UCSD-AML1 (cell line): Measurements from ENCODE around the gene LINS1.

Experiments used
- DNase-seq: peaks from one replicate; lab custom pipeline; 2025; ENCODE audit not compliant: unreplicated experiment; lab: John Stamatoyannopoulos, UW

LINS1 gene

DNA sequence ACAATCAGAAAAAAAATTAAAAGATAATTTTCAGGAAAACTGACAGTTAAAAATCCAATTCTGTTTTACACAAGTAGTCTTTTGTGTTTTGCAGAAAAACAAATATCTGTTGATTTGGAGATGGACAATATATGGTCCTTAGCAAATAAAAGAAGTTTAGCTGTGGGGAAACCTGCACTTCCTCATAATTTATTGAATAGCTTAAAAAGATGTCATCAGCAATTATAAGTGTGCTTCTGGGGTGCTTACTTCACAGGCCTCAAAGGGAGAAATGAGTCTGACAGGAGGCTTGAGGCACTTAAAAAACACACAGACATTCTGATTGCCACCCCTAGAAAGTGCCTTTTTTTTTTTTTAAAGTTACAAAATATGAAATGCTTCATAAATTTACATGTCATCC lies 41.7 kb downstream of the LINS1 start:
- no peak for DNase-seq

DNA sequence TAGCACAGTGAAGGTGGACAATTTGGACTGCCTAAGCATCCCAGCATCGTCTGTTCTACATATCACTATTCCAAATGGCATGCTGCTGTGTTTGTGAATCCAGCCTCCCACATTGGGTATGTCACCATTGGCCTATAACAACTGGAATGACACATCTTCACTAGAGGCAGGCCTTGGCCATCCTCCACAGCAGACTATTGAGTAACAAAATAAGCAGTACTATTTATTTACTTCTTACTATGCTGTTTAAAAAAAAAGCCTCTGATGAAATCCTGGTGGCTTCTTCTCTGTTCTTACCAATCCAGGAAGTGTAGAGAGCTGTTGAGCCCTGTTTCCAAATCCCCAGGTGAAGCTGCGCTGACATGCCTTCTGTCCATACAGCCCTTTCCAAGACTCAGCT lies 42.7 kb downstream of the LINS1 start:
- no peak for DNase-seq

DNA sequence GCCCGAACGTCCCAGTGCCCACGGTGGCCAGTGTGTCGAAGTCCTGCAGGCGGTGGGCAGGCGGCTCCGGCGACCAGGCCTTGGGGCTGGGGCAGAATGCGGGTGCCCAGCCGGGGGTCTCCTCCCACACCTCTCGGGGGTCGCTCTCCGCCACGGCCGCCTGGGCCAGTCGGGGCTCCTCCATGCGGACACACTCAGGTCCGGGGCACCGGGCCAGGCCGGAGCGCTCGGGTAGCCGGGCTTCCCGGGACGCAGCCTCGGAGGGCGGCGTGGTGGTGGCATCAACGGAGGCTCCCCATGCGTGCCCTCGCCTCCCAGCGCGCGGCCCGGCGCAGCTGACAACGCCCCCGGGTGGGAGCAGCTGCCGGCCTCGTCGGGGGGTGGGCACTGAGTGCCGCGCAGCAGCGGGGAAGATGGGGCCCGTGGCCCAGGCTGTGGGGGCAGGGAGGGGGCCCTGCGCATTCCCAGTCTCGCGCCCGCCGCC lies 43.2 kb downstream of the LINS1 start:
- DNase-seq: no peak

DNA sequence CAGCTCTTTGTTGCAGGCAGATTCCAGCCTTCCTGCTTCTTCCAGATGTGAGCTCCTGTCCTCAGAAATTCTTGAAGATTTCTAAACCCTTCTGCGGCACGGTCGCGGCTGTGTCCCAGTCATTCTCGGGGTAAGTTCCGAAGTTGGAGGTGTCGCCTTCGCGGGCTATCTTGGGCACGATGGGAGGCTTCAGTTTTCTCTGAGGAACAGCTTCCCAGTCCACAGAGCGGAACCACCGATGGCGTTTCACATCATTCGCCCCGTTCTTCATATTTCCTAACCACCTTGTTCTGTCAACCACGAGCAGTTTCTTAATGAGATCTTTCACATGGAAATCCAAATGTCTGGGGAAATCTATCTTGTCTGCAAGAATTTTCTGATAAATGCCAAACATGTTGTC lies 48.5 kb downstream of the LINS1 start:
- DNase-seq: no peak

DNA sequence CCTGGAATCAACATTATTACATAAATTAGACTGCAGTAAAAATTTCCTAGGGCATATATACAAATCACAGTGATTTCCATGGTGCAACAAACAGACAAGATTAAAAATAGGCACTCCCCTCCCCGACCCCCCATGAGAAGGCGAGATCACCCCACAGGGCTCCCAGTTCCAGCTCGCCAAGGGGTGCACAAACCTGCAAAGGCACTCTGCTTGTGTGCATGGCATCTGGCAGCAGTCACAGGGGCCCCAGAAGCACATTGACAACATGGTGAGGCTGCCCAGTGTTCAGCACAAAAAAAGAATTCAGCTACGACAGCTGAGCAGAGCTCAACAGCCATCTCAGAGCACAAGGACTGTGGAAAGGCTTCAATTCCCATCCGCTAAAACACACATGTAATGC lies 54.0 kb downstream of the LINS1 start:
- DNase-seq: no peak

DNA sequence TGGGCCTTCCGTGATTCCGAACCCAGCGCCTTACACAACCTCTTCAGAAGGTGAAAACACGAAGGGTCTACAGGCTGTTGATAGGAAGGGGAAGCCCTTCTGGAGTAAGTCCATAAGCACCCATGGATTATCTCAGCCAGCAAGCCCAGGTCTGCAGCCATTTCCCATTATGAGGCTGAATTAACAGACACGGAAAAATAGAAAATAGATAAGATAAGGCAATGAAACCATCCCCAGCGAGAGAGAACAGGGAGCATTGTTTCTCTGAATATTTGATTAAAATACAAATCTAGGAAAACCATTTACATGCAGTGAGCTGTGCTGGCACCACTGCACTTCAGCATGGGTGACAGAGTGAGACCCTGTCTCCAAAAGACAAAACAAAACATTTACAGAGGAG lies 57.0 kb downstream of the LINS1 start:
- no peak for DNase-seq

DNA sequence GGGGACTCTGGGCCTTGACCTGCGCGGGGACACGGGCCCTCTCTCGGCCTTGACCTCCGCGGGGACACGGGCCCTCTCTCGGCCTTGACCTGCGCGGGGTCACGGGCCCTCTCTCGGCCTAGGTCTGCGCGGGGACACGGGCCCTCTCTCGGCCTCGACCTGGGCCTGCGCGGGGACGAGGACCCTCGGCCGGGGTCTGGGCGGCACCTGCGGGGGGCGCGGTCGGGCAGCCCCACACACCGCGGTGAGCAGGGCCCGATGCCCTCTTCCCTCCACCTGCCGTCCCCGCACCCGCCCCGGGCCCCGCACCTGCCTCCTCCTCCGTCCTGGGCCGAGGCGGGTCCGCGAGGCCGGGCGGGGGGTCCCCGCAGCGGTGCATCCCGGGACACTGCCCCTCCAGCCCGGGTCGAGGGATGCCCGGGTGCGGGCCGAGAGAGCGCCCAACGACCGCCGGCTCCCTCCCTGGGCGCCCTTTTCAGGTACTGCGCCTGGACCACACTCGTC lies 57.6 kb downstream of the LINS1 start:
- DNase-seq: no peak

DNA sequence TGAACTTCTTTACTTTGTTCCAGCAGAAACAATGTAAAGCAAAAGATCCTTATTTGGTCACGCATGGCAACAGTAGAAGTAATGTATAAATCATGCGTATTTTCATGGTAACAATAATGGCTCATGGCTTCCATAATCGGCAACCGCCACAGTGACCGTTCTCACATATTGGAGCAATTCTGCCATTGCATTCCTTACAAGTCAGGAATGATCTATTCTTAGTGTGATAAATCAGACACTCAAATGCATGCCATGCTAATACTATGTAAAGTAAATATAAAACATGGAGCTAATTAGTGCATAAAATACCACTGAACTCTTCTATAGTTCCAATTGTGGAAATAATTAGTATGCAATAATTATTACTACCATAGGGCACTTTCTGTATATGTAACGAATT lies 59.7 kb downstream of the LINS1 start:
- DNase-seq: no peak

DNA sequence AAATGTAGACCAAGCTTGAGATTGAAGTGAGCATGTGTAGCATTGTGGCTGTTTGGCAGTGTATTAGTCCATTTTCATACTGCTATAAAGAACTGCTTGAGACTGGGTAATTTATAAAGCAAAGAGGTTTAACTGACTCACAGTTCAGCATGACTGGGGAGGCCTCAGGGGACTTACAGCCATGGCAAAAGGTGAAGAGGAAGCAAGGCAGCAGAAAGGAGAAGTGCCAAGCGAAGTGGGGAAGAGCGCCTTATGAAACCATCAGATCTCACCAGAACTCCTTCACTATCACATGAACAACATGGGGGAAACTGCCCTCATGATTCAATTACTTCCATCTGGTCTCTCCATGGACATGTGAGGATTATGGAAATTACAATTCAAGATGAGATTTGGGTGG lies 64.7 kb downstream of the LINS1 start:
- peak; percentile 18 for DNase-seq

DNA sequence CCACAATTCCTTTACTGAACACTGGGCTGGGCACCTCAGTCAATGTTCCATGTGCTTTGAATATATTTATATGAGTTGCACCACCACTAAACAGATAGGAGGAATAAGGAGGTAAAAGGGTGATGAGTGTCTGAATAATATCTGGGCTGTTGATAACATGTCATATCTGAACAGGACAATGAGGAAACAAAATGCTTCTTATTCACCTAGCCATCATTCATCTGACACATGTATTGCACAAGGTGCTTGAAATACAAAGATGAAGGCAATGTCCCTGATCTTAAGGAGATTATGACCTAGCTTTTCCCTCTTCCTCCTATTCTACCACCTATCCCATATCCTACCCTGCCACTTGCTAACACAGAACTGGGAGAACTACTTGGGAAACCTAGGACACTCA lies 65.3 kb downstream of the LINS1 start:
- no peak for DNase-seq

DNA sequence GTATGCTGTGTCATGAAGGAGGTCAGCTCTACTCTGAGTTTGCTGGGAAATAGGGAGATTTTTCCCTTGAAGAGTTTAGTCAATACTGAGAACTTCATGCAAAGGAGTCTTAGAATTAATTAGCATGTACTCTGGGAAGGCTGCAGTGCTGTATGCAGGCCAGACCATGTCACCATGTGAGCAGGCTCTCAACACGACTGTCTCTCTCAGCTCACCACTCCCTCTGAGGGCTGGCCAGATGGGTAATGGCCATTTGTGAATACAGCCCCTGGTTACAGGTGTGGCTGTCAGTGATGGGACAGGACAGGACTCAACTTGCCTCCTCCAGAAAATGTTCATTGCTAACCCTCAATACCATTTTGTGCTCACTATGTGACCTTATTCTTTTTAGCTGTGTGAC lies 68.1 kb downstream of the LINS1 start:
- no peak for DNase-seq

DNA sequence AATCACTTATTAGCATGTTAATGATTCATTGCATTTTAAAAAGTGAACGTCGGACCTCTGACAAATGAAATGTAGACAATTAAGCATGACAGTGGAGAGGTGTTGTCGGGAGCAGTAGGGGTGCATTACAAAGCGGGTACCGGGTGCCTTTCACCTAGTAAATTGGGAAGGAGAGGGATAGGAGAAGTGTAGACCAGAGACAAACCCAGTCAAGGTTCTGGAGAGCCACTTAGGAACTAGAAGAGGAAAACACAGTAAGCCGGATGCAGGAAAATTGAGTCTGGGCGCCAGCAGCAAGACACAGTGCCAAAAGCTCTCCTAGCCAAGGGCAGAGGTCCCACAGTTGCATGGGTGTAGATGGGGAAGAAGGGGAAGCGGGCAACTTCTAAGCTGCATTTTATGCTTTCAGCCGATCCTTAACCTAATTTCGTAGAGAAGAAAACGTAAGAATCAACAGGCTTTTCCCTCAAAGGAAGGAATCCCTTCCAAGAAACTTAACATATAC lies 70.1 kb downstream of the LINS1 start:
- DNase-seq: no peak

DNA sequence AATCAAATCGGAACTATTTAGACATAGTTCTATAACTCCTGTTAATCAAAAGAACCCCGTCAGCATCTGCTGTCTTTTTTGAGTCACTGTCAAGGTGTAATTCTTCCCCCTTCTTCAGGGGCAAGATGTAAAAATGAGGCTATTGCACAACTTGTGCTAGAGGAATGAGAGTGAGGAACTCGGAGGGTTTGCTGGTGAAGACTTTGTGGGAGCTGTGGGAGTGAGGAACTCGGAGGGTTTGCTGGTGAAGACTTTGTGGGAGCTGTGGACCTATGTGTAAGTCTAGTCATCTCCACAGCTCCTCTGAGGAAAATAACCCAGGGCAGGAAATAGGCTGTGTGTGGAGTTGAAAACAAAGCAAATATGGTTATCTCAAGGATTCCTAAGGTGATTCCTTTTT lies 70.8 kb downstream of the LINS1 start:
- DNase-seq: no peak

DNA sequence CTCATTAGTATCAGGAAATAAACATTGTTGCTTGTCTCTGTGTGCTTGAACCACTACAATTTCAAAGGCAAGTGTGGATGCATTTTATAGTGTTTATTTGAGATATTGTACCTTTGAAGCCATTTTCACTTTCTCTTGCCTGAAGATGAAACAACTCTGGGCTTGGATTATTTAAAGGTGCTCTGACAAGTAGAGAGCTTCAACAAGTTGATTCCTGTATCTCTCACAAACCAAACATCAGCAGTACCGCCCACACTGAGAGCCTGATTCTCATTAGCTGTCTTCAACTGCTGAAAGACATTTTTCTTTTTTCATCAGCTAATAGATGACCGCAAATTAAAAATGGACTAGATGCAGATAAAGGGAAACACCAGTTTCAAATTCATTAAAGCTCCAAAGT lies 72.4 kb downstream of the LINS1 start:
- DNase-seq: no peak

DNA sequence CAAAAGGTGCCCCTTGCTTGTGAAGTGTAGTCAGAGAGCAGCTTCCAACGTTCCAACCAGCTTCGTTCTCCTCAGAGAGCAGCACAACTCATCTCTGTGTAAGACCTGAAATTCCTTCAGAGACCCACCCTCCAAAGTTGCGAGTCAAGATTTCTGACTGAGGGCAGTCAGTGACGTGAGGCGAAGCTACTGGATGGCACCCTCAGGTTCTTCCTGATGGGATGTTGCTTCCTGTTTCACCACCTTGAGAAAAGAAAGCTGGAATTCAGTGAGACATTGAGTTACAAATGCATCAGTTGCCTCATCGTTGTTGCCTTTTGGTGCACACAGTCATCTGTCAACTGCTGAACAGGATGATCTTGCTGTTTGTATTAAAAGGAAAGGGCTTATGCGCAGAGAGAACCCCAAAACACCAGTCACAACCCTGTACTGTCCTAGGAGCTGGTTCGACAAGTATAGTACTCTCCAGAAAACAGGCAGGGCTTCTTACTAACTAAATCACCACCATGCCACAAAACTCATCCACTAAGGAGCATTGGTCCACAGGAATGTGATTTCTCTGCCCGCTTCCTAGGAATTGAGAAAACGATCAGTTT lies 73.1 kb downstream of the LINS1 start, which contains the start of gene CERS3:
TSS of gene CERS3 (minus strand) at position 118 of the 596 bp plus-strand sequence. CDS start 27,101 bp downstream, outside the sequence.
- DNase-seq: no peak

DNA sequence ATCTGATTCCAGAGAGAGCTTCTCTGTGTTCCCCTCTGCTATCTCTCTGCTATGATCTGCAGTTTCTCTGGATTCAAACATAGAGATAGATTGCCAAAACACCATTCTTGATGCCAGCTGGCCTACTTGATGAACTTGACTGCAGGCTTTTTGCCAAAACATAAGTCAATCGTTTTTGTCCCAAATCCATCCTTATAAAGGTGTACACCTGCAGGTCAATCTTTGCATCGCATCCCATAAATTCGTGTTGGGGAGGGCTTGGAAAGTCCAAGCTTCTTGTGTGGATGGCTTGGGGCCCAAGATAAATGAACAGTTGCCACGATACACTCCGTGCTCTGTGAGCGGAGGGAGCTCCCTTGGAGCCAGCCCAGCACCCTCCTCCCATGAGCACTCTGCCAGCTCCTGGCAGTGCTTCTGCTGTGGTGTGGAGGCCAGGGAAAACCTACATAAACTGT lies 75.9 kb downstream of the LINS1 start:
- no peak for DNase-seq

DNA sequence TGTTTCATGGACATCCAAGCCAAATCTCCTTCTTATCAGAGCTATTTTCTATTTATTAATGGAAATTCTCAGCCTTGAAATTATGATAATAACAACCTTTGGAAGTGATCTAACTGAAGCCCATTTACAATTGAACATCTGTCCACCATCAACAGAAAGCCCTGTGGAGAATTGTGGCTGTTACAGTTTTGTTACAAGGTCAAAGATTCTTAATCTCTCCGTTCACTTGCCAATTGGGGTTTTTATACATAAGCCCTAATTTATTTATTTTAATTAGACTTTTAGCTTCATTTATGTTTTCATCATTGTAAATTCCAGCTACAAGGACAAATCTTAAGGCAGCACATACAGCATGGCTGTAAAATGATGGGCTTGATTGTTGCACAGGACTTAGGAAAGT lies 76.5 kb downstream of the LINS1 start:
- no peak for DNase-seq

DNA sequence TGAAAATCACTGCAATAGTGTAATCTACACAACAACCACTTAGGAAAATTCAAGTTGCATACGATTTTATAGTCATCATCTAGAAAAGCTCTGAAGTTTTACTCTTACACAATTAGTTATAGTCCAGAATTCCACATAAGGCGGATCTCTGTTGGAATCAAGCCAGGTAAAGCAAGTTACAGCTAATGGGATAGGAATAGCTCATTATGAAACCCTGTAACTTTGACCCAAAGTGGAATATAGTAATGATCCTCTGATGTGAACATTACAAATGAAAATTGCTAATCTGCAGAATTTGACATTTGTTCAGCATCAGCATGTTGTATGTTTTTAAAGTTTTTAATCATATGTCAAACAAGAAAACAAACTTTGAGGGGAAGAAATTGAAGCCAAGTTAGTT lies 77.7 kb downstream of the LINS1 start:
- no peak for DNase-seq

DNA sequence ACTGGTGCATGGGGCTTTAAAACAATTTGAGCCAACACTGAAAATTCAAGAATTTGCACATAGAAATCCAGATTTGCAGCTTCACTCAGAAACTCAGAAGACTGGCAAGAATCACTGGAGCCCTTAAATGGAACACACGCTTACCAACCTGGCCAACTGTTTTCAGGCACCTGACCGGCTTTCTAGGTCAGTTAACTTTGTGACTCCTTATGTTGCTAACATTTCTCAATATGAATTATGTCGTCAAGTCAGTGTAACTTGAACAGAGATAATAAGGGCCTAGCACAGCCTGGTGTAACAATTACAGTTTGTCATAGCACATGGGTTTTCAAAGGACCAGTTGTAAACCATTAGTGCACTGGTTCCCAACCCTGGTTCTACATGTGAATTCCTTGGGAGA lies 80.1 kb downstream of the LINS1 start:
- DNase-seq: no peak

DNA sequence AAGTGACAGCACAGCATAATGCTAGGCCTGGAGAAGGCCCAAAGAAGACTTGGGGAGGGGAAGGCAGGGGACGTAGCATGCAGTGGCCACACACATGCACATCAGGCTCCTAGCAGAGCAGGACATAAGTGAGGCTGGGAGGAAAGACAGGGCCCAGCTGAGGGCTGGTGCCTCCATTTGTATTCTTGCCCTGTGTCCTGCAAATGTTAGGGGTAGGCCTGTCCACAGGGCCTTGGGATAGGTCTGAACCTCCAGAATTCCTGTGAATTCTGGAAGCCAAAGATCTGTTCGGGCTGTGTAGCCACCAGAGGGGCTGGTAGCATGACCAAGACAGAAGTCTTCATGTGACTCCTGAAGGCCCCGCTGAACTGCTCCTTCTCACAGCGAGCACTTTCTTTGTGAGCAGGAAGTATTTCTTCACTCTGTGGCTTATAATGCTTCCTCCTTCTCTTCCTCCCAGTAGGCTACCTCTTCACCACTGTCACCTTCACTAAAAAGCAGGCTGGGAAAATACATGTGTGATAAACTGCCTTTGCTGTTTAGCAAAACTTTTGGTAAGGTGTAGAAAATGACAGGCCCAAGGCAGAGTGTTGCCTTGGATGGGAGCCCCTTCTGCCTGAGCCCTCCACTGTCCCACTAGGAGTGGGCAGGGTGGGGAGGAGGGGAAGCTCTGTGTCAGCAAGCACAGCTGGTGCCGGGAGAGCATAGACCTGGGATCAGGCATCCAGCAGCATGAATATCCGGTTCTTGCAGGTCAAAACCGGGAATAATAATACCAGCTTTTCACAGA lies 81.7 kb downstream of the LINS1 start:
- DNase-seq: peak; percentile 37

DNA sequence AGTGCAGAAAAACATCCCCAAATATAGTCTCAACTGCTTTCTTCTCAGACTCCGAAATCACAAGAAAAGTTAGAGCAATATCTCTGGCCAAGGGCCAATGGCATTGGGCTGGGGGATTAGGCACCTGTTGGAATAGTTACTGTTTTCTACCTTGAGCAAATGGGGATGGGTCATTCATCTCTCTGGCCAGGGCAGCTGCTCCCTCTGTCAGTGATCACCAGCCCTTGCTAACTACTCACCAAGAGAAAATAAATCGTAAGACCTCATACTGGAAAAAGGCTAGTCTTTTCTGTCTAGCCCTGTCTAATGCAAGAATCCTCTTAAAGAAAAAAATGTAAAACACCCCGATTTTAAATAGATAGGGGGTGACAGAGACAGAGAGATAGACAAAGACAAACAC lies 84.1 kb downstream of the LINS1 start:
- DNase-seq: no peak
